ENCODE measurements around the gene AXIN2. TPM values are rescaled to one million over a fixed set of nuclear protein-coding genes. Genes with fewer than 3 reads are reported as not detected.

Gene AXIN2
- total and polyA plus RNA-seq, 2 donors from 2014 or later, result 1.2 to 14.0 TPM

DNA sequence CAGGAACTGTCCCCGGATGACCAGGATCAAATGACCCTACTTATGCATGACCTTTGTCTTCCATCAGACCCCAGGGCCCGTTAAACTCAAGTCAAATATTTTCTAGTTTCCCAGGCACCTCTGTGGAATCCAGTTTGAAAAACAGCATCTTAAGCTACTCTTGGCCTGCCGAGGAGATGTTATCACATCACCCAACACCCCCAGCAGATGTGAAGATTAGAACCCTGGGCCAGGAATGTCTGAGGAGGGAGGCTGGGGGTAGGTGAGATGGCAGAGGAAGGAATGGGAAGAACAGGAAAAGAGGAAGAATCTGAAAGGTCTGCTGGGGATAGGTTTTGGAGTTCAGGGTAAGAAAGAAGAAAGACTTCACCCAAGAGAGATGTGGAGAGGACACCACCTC lies 79.2 kb downstream of the AXIN2 start:
- Histone ChIP-seq H3K4me1 (ENCODE audit: control insufficient read depth in 2 of 3, insufficient read depth in 2 of 3, low read depth in 1 of 3, low read length in 3 of 3) (no peaks in the 10 kb centered on the region), H3K36me3 (ENCODE audit: control insufficient read depth in 2 of 3, insufficient read depth in 3 of 3, low read length in 3 of 3) (no peaks in the 10 kb centered on the region), H3K9me3 (ENCODE audit: control insufficient read depth in 2 of 3, insufficient read depth in 1 of 3, low read length in 3 of 3) (no peaks in the 10 kb centered on the region), H3K4me3 (ENCODE audit: low read length in 3 of 3) (no peak overlapping the region), H3K9ac (ENCODE audit: low read length in 3 of 3) (no peak overlapping the region), H3K27ac (ENCODE audit: low read depth in 2 of 2, low read length in 2 of 2) (no peak overlapping the region), H3K27me3 (ENCODE audit: control insufficient read depth, insufficient read depth, low read length) (no peaks in the 10 kb centered on the region)
- TF ChIP-seq, protein P1, sequence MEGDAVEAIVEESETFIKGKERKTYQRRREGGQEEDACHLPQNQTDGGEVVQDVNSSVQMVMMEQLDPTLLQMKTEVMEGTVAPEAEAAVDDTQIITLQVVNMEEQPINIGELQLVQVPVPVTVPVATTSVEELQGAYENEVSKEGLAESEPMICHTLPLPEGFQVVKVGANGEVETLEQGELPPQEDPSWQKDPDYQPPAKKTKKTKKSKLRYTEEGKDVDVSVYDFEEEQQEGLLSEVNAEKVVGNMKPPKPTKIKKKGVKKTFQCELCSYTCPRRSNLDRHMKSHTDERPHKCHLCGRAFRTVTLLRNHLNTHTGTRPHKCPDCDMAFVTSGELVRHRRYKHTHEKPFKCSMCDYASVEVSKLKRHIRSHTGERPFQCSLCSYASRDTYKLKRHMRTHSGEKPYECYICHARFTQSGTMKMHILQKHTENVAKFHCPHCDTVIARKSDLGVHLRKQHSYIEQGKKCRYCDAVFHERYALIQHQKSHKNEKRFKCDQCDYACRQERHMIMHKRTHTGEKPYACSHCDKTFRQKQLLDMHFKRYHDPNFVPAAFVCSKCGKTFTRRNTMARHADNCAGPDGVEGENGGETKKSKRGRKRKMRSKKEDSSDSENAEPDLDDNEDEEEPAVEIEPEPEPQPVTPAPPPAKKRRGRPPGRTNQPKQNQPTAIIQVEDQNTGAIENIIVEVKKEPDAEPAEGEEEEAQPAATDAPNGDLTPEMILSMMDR (IDR thresholded peaks at IDR 0.05; ENCODE audit: borderline replicate concordance, extremely low read depth, insufficient read depth), result no peak
- intact Hi-C loops (cut with DNase I), result no loop called here
- FAIRE-seq (no peak), DNase-seq (no peak)

DNA sequence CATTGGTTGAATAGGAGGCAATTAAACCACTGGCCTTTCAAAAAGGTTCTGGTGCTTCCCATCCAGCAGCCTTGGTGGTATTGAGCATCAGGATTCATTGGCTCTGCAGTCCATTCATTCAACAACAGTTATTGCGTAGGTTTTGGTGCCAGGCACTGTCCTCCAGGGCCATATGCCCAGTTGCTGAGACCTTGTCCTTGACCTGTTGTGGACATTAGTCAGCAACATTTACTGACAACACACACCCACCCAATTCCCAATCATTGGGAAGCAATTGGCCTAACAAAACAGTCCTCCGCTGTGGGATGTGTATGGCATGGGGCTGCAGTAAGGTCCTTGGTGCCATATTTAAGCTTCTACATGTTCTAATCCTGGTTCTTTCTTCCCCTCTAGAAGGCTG lies 82.2 kb downstream of the AXIN2 start:
- H3K36me3 ChIP-seq (ENCODE audit: control insufficient read depth in 2 of 3, insufficient read depth in 3 of 3, low read length in 3 of 3), result no peaks in the 10 kb centered on the region
- H3K27ac ChIP-seq (ENCODE audit: low read depth in 2 of 2, low read length in 2 of 2), result no peak overlapping the region
- H3K27me3 ChIP-seq (ENCODE audit: control insufficient read depth, insufficient read depth, low read length), result no peaks in the 10 kb centered on the region
- H3K9ac ChIP-seq (ENCODE audit: low read length in 3 of 3), result no peak overlapping the region
- FAIRE-seq (no peak), DNase-seq (no peak)
- intact Hi-C loops (cut with DNase I), result no loop called here
- TF ChIP-seq, protein P1 (IDR thresholded peaks at IDR 0.05; ENCODE audit: borderline replicate concordance, extremely low read depth, insufficient read depth), result no peak
- H3K4me3 ChIP-seq (ENCODE audit: low read length in 3 of 3), result no peak overlapping the region
- no peaks in the 10 kb centered on the region for H3K9me3 ChIP-seq (ENCODE audit: control insufficient read depth in 2 of 3, insufficient read depth in 1 of 3, low read length in 3 of 3)
- H3K4me1 ChIP-seq (ENCODE audit: control insufficient read depth in 2 of 3, insufficient read depth in 2 of 3, low read depth in 1 of 3, low read length in 3 of 3), result no peaks in the 10 kb centered on the region
